ENCODE data around the gene RDX.
"Not testable (repeated sequence)": the region's sequence is repeated elsewhere in the genome, so short reads cannot be mapped to it uniquely, and the experiment has no call there.

DNA sequence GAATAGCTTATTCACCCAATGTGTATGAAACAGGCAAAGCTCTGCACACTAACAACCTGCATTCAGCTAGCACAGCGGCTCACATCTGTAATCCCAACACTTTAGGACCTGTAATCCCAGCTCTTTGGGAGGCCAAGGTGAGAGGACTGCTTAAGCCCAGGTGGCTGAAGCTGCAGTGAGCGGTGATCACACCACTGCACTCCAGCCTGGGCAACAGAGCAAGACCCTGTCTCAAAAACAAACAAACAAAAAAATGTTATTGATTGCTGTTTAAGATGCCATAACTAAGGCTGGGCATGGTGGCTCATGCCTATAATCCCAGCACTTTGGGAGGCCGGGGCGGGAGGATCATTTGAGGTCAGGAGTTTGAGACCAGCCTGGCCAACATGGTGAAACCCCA, 15.8 kb downstream of the RDX start:
- TF ChIP-seq POLR2A (IDR thresholded peaks at IDR 0.05): not testable (repeated sequence)
- TF ChIP-seq, protein P1, sequence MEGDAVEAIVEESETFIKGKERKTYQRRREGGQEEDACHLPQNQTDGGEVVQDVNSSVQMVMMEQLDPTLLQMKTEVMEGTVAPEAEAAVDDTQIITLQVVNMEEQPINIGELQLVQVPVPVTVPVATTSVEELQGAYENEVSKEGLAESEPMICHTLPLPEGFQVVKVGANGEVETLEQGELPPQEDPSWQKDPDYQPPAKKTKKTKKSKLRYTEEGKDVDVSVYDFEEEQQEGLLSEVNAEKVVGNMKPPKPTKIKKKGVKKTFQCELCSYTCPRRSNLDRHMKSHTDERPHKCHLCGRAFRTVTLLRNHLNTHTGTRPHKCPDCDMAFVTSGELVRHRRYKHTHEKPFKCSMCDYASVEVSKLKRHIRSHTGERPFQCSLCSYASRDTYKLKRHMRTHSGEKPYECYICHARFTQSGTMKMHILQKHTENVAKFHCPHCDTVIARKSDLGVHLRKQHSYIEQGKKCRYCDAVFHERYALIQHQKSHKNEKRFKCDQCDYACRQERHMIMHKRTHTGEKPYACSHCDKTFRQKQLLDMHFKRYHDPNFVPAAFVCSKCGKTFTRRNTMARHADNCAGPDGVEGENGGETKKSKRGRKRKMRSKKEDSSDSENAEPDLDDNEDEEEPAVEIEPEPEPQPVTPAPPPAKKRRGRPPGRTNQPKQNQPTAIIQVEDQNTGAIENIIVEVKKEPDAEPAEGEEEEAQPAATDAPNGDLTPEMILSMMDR (IDR thresholded peaks at IDR 0.05 in 4 of 5, conservative IDR thresholded peaks at IDR 0.05 in 1 of 5): not testable (repeated sequence)
